A673 (cell line): ENCODE measurements around the gene LSM14A. TPM values are rescaled to one million over a fixed set of nuclear protein-coding genes. Genes with fewer than 3 reads are reported as not detected.

Experiments used
- Bru-seq: library from RNA; stranded (reverse); fragments of 400-500 nt; gene quantifications from one replicate; lab custom pipeline; 2021; lab: Mats Ljungman, UMichigan
- BruChase-seq, 2 experiments: library from RNA; stranded (reverse); fragments of 400-500 nt; gene quantifications; one replicate each; lab custom pipeline; 2021; lab: Mats Ljungman, UMichigan
- BruUV-seq: library from RNA; stranded (reverse); fragments of 400-500 nt; replicated peaks from 2 replicates; lab custom pipeline; 2021; lab: Mats Ljungman, UMichigan
- CTCF ChIA-PET: fragments of 300-600 bp; sonication (Branson Sonifier 250); formaldehyde crosslinking; loops from one replicate; lab custom pipeline; 2022; ENCODE audit warnings: antibody characterized with exemption; lab: Charles Lee
- POLR2A ChIA-PET: fragments of 300-600 bp; sonication (Branson Sonifier 250); formaldehyde crosslinking; loops from one replicate; lab custom pipeline; 2022; ENCODE audit warnings: antibody characterized with exemption; ENCODE audit not compliant: low non-redundant PET; lab: Charles Lee
- DNase-seq: peaks from one replicate; pipeline ENCODE4 v3.0.0-alpha.2; 2015; ENCODE audit warnings: low spot score
- H3K27ac ChIP-seq: fragments of 200-600 bp; sonication (generic); 2 replicates; pipeline ENCODE4 v1.5.1; 2016; ENCODE audit warnings: mixed run types, low read depth, mild to moderate bottlenecking, mixed read lengths, antibody characterized with exemption, low read length; ENCODE audit not compliant: poor library complexity, severe bottlenecking
- H3K27me3 ChIP-seq: fragments of 200-600 bp; sonication (generic); replicated peaks from 2 replicates; pipeline ENCODE4 v1.6.1; 2017; ENCODE audit warnings: mixed run types, low read depth, mild to moderate bottlenecking, mixed read lengths, antibody characterized with exemption, low read length; ENCODE audit not compliant: insufficient read depth, poor library complexity
- H3K36me3 ChIP-seq: fragments of 200-600 bp; sonication (generic); 2 replicates; pipeline ENCODE4 v1.6.1; 2016; ENCODE audit warnings: mixed run types, mild to moderate bottlenecking, mixed read lengths, antibody characterized with exemption, low read length; ENCODE audit not compliant: insufficient read depth, poor library complexity, severe bottlenecking
- H3K4me1 ChIP-seq: fragments of 200-600 bp; sonication (generic); 2 replicates; pipeline ENCODE4 v1.6.1; 2017; ENCODE audit warnings: mixed run types, mild to moderate bottlenecking, mixed read lengths, antibody characterized with exemption, low read length; ENCODE audit not compliant: insufficient read depth, poor library complexity, severe bottlenecking
- H3K4me3 ChIP-seq: fragments of 200-600 bp; sonication (generic); 2 replicates; pipeline ENCODE4 v1.5.1; 2016; ENCODE audit warnings: low read depth, mixed run types, mild to moderate bottlenecking, mixed read lengths, low read length; ENCODE audit not compliant: poor library complexity, severe bottlenecking
- H3K9me3 ChIP-seq: fragments of 200-600 bp; sonication (generic); 2 replicates; pipeline ENCODE4 v1.6.1; 2016; ENCODE audit warnings: mixed run types, low read depth, mild to moderate bottlenecking, mixed read lengths, antibody characterized with exemption, low read length; ENCODE audit not compliant: poor library complexity, severe bottlenecking
- CTCF ChIP-seq: fragments of 300-800, 200-600 bp; sonication (generic); conservative IDR thresholded peaks from 2 replicates; pipeline ENCODE4 v1.5.1; 2017; ENCODE audit warnings: low read depth, mild to moderate bottlenecking, antibody characterized with exemption, low read length, moderate library complexity, mixed read lengths
- EZH2 ChIP-seq: fragments of 200-600 bp; sonication (generic); IDR thresholded peaks from 2 replicates; pipeline ENCODE4 v1.6.1; 2017; ENCODE audit warnings: borderline replicate concordance, low read depth, mild to moderate bottlenecking, mixed read lengths, antibody characterized with exemption, low read length; ENCODE audit not compliant: poor library complexity, severe bottlenecking
- intact Hi-C: fragments of 100-400 bp; cut with micrococcal nuclease; formaldehyde crosslinking; loops from one replicate; pipeline ENCODE4 v1.10.0; 2022; ENCODE audit not compliant: unreplicated experiment
- long read RNA-seq: library from polyadenylated mRNA; stranded (forward); transcript quantifications from one replicate; pipeline ENCODE4 v2.0.0, GENCODE V29; 2022
- total RNA-seq: library from RNA; stranded (reverse); gene quantifications from 2 replicates; pipeline ENCODE4 v1.2.3, GENCODE V29; 2021

LSM14A gene
- total RNA-seq (134 and 137 TPM in 2 replicates), Bru-seq, nascent RNA (percentile 96 among the genes with signal in this experiment), BruChase-seq, experiment 1, labeled RNA remaining after a 2-hour chase (percentile 95 among the genes with signal in this experiment), BruChase-seq, experiment 2, labeled RNA remaining after a 6-hour chase (percentile 96 among the genes with signal in this experiment)
- long read RNA-seq, transcript LSM14A-201 (11 exons, 3,424 nt): minor isoform, 45 of 182 reads
- long read RNA-seq, transcript LSM14A-203 (10 exons, 3,596 nt): major isoform, 84 of 182 reads
- long read RNA-seq, partial matches to known transcripts: 10 of 182 reads
- long read RNA-seq, other reads (novel, unspliced or antisense): 43 of 182 reads

GRCh38 chr19:34171877-34172660 is at the start of gene LSM14A:
LSM14A (plus strand) TSS chr19:34172504; CDS start chr19:34172643, 139 bp downstream.
- intact Hi-C loops: no loop called here
- Histone ChIP-seq H3K4me3 (peak within 1 kb of the TSS; percentile 98), H3K27ac (peak within 1 kb of the TSS; percentile 99), H3K9me3 (no peaks in the 10 kb centered on the region), H3K36me3 (peaks cover 5% of the 10 kb centered on the region), H3K4me1 (peaks cover 33% of the 10 kb centered on the region), H3K27me3 (no peaks in the 10 kb centered on the region)
- ChIA-PET POLR2A (interaction anchor here (0.5 kb wide), 1 partner anchor 169 kb away, joined by 3 read pairs; no protein-coding TSS in a partner anchor), CTCF (no interaction called here)
- TF ChIP-seq CTCF: no peak
- TF ChIP-seq EZH2: no peak
- TSS peak; percentile 96 for BruUV-seq
- DNase-seq: peak; percentile 95

GRCh38 chr19:34124828-34125227 is 47.5 kb upstream of the LSM14A start:
- H3K4me1 ChIP-seq: no peaks in the 10 kb centered on the region
- intact Hi-C loops: no loop called here
- TF ChIP-seq CTCF (no peak), EZH2 (no peak)
- CTCF ChIA-PET: no interaction called here
- DNase-seq: peak; percentile 27
- no peak overlapping the region for H3K4me3 ChIP-seq
- no peaks in the 10 kb centered on the region for H3K27me3 ChIP-seq
- POLR2A ChIA-PET: no interaction called here
- no TSS peak for BruUV-seq
- H3K27ac ChIP-seq: no peak overlapping the region
- no peaks in the 10 kb centered on the region for H3K9me3 ChIP-seq
- H3K36me3 ChIP-seq: no peaks in the 10 kb centered on the region

GRCh38 chr19:34126966-34127365 is 45.3 kb upstream of the LSM14A start:
- CTCF ChIA-PET: no interaction called here
- no peak overlapping the region for H3K4me3 ChIP-seq
- no peak for DNase-seq
- BruUV-seq: no TSS peak
- H3K4me1 ChIP-seq: no peaks in the 10 kb centered on the region
- intact Hi-C loops: no loop called here
- no peaks in the 10 kb centered on the region for H3K27me3 ChIP-seq
- POLR2A ChIA-PET: no interaction called here
- H3K36me3 ChIP-seq: no peaks in the 10 kb centered on the region
- no peaks in the 10 kb centered on the region for H3K9me3 ChIP-seq
- no peak for TF ChIP-seq CTCF
- no peak for TF ChIP-seq EZH2
- no peak overlapping the region for H3K27ac ChIP-seq
